ENCODE data around the gene ZNF493.
A peak's percentile ranks its signal among the peaks of the same experiment; 100 is the strongest.

The ZNF493 gene

DNA sequence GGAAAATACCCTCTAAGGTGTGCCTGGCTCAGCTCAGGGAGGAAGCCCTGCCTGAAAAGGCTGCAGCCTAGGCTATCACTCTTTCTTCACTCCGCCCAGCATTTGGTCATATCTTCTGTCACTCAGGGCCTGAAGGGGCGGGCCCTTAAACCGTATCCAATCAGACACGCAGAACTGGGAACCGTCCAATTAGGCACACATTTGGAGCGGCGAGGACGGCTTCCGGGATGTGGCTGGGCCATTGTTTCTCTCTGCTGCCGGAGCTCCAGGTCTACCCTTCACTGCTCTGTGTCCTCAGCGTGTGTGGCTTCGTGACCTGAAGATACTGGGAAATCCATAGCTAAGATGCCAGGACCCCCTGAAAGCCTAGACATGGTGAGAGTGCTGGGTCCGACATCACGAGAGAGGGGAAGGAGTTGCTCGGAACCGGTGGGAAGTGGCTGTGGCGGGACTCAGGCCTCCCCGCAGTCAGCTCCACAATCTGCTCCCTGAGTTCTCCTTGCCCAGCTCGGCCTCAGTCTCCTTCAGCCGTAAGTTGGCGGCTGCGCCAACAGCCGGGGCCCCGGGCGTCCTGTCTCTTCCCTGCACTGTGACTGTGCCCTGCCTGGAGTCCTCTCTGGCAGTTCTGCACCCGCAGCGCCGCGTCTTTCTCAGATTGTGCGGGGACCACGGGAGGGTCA, at the start of gene ZNF493:
Gene ZNF493, plus strand, starts transcription at position 241 of the 680 bp plus-strand sequence. Its CDS starts 105 bp downstream, at position 346.
- peak; percentile 96 for DNase-seq

DNA sequence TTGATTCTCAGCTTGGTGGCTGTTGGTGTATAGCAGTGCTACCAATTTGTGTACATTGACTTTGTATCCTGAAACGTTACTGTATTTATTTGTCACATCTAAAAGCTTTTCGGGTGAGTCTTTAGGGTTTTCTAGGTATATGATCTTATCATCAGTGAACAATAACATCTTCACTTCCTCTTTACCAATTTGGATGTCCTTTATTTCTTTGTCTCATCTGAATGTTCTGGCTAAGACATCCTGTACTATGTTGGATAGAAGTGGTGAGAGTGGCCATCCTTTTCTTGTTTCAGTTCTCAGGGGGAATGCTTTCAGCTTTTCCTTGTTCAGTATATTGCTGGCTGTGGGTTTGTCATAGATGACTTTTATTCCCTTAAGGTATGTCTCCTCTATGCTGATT, 44.1 kb upstream of the ZNF493 start:
- DNase-seq, result no peak

DNA sequence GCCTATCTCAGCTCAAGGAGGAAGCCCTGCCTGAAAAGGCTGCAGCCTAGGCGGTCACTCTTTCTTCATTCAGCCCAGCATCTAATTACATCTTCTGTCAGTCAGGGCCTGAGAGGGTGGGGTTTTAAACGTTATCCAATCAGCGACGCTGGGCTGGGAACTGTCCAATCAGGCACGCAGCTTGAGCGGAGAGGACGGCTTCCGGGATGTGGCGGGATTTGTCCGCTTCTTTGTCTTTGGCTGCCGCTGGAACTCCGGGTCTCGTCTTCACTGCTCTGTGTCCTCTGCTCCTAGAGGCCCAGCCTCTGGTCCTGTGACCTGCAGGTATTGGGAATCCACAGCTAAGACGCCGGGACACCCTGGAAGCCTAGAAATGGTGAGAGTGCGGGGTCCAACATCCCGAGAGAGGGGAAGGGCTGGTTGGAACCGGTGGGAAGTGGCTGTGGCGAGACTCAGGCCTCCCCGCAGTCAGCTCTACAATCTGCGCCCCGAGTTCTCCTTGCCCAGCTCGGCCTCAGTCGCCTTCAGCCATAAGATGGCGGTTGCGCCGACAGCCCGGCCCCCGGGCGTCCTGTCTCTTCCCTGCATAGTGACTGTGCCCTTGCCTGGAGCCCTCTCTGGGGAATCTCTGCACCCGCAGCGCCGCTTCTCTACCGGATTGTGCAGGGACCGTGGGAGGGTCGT, 38.0 kb upstream of the ZNF493 start, which contains the start of gene ZNF738:
Gene ZNF738, plus strand, starts transcription at position 233 of the 684 bp plus-strand sequence. Its CDS starts 141 bp downstream, at position 374.
- DNase-seq, result peak; percentile 97

DNA sequence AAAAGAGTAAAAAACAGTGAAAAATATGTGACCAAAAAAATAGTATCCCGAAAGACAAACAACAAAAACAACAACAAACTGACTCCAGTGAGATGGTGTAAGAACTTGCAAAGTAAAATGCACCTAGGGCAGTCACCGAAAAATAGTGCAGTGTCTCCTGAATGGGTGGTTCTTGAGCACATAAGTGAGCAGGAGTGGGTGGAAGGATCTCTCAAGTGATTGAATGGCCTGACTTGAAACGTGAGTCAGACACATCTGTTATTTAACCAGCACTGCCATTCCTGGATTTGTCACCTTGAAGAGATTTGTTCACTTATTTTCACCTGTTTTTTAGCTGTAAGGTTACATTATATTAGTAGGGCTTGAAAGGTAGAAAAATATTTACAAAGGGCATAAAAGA, 34.6 kb upstream of the ZNF493 start:
- DNase-seq, result no peak

DNA sequence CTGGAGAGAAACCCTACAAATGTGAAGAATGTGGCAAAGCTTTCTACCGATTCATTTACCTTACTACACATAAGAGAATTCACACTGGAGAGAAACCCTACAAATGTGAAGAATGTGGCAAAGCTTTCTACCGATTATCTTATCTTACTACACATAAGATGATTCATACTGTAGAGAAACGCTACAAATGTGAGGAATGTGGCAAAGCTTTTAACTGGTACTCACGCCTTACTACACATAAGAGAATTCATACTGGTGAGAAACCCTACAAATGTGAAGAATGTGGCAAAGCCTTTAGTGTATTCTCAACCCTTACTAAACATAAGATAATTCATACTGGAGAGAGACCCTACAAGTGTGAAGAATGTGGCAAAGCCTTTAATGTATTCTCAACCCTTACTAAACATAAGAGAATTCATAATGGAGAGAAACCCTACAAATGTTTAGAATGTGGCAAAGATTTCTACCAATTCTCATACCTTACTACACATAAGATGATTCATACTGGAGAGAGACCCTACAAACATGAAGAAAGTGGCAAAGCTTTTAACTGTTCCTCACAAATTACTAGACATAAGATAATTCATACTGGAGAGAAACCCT, 12.9 kb upstream of the ZNF493 start:
- DNase-seq, result no peak

DNA sequence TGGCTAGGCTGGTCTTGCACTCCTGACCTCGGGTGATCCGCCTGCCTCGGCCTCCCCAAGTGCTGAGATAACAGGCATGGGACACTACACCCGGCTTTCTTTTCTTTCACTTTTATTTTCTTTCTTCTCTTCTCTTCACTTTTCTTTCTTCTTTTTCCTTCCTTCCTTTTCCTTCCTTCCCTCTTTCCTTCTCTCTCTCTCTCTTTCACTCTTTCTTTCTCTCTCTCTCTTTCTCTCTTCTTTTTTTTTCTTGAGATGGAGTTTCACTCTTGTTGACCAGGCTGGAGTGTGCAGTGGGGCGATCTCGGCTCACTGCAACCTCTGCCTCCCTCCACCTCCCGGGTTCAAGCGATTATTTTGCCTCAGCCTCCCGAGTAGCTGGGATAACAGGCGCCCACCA, 812 bp upstream of the ZNF493 start:
- no peak for DNase-seq

- DNase-seq, result no peak
Measured at GRCh38 chr19:21398851-21399250, 1.9 kb downstream of the ZNF493 start.

DNA sequence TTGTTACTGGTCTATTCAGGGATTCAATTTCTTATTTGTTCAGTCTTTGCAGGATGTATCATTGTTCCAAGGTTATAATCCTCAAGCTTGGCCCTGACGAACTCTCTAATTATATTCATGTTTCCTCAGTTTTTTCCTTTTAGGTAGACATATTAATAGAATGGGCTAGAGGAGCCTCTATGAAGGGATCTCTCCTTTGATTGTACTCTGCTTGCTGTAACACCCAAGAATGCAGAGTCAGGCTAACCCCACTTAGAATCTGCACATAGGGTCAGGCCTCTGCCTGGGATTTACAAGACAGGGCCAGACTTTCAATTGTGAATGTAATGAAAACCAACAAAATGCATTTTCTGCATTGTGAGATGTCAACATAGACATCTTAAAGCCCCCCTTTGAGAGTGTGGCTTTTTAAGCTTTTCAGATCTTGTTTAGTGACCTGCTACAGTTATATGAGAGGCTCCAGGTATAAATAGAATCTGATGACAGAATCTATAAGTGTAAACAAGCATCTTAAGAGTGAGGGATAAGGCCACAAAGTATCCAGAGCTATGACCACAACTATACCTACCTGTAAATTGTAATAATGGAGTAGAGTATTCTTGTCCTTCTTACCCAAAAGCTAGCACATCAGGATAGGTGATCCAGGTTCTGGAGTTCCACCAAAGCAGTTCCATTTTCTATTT, 5.5 kb downstream of the ZNF493 start:
- DNase-seq, result no peak

- no peak for DNase-seq
Measured at GRCh38 chr19:21410166-21410565, 13.2 kb downstream of the ZNF493 start.

GRCh38 chr19:21422244-21422643, 25.3 kb downstream of the ZNF493 start:
- no peak for DNase-seq

DNA sequence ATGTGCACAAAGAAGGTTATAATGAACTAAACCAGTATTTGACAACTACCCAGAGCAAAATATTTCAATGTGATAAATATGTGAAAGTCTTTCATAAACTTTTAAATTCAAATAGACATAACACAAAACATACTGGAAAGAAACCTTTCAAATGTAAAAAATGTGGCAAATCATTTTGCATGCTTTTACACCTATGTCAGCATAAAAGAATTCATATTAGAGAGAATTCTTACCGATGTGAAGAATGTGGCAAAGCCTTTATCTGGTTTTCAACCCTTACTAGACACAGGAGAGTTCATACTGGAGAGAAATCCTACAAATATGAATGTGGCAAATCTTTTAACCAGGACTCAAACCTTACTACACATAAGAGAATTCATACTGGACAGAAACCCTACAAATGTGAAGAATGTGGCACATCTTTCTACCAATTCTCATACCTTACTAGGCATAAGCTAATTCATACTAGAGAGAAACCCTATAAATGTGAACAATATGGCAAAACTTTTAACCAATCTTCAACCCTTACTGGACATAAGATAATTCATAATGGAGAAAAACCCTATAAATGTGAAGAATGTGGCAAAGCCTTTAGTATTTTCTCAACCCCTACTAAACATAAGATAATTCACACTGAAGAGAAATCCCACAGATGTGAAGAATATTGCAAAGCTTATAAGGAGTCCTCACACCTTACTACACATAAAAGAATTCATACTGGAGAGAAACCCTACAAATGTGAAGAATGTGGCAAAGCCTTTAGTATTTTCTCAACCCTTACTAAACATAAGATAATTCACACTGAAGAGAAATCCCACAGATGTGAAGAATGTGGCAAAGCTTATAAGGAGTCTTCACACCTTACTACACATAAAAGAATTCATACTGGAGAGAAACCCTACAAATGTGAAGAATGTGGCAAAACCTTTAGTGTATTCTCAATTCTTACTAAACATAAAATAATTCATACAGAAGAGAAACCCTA, 26.4 kb downstream of the ZNF493 start:
- no peak for DNase-seq

GRCh38 chr19:21430675-21431074, 33.7 kb downstream of the ZNF493 start:
- DNase-seq, result no peak

- peak; percentile 31 for DNase-seq
Measured at GRCh38 chr19:21432590-21432989, 35.7 kb downstream of the ZNF493 start.

DNA sequence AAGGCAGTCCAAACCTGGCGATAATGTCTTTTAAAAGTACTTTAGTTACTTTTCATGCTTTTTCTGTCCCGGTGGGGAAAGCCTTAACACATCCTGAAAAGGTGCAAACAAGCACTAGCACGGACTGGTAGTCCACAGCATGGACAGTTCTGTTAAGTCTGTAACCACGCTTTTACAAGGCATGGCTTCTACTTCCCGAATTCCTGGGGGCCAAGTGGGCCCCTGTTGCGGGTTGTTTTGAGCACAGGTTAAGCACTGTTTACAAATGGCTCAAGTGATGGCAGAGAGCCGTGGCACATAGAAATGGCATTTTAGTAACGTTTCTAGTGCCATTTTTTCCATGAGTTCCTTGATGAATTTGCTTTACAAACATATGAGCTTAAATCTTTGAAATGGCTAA, 37.6 kb downstream of the ZNF493 start:
- peak; percentile 41 for DNase-seq

DNA sequence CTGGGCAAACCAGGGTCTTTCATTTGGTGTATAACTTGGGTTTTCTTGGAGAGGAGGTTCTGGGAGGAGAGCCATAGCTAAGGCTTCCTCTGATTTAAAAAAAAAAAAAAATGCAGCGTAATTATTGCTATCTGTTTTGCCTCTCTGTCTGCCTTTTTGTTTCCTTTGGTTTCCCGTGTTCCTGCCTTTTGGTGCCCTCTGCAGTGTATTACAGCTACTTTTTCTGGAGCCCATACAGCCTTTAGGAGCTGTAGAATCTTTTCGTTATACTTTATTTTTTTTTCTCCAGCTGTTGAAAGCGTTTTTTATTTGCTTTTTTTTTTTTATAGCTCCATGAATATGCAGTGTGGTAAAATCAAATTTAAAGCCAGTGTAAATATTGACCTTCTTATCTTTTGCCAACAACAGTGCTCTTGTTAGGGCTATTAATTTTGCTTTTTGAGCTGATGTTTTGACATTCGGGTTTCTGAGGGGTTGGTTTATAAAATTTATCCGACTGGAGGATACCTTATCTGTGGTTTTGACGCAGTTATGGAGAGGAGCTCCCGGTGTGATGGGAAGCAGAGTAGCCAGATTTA, 38.1 kb downstream of the ZNF493 start:
- DNase-seq, result peak; percentile 69

GRCh38 chr19:21439201-21439751, 42.3 kb downstream of the ZNF493 start:
- peak; percentile 46 for DNase-seq

DNA sequence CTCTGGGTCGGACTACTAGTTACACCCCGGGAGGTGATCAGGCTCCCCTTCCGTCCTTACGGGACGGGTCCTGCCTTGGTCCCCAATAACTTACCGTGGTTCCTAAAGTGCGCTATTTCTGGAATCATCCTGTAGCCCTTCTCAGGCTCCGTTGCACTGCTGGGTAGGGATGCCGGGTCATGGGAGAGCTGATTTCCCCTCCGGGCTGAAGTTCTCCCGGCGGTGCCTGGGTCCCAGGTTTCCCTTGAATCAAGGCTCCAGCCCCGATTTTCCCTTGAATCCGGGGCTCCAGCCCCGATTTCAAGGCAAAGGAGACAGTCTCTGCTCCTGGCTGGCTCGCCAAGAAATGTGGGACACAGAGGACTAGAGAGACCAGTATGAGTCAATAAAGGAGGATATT, 43.4 kb downstream of the ZNF493 start:
- DNase-seq, result no peak

GRCh38 chr19:21451187-21451586, 54.3 kb downstream of the ZNF493 start:
- no peak for DNase-seq

GRCh38 chr19:21454901-21455300, 58.0 kb downstream of the ZNF493 start:
- no peak for DNase-seq

GRCh38 chr19:21460686-21461085, 63.8 kb downstream of the ZNF493 start:
- no peak for DNase-seq

- DNase-seq, result no peak
Measured at GRCh38 chr19:21462540-21462939, 65.6 kb downstream of the ZNF493 start.
